Adrenal gland (tissue), 12 donors: Measurements from ENCODE around the gene SLC30A10. TPM values are rescaled to one million over a fixed set of nuclear protein-coding genes. Genes with fewer than 3 reads are reported as not detected.
"Not testable (repeated sequence)": the region's sequence is repeated elsewhere in the genome, so short reads cannot be mapped to it uniquely, and the experiment has no call there.

Experiments used
- DNase-seq, 7 donors: peaks; one replicate each; pipeline ENCODE4 v3.0.0-alpha.2; 2019 to 2020
- H3K27ac ChIP-seq, 5 donors: fragments of 200-600 bp; sonication (generic) in 4 of 5; 1 replicate in 3 of 5; 2 replicates in 2 of 5; pipeline versions ENCODE4 v1.5.1 to v1.8.0; 2016 to 2020; ENCODE audit warnings: mild to moderate bottlenecking in 1 of 5
- H3K27me3 ChIP-seq: fragments of 200-600 bp; 2 replicates; pipeline ENCODE4 v1.8.0; 2021
- H3K36me3 ChIP-seq, 2 donors: fragments of 200-600 bp; replicated peaks in 1 of 2; 1 replicate in 1 of 2; 2 replicates in 1 of 2; pipeline versions ENCODE4 v1.5.1 to v1.8.0; 2018 to 2022
- H3K4me1 ChIP-seq, 2 donors: fragments of 200-600 bp; replicated peaks in 1 of 2; 1 replicate in 1 of 2; 2 replicates in 1 of 2; pipeline versions ENCODE4 v1.5.1 to v1.8.0; 2018 to 2021
- H3K4me3 ChIP-seq, 4 donors: fragments of 200-600 bp; sonication (generic) in 3 of 4; one replicate each; pipeline ENCODE4 v1.5.1; 2016 to 2018
- H3K9me3 ChIP-seq, 3 donors: fragments of 200-600 bp; sonication (generic) in 1 of 3; replicated peaks in 1 of 3; 1 replicate in 2 of 3; 2 replicates in 1 of 3; pipeline versions ENCODE4 v1.5.1 to v1.8.0; 2016 to 2021
- CTCF ChIP-seq, 6 experiments: fragments of 450-650 bp in 4 of 6; fragments of 200-600 bp in 2 of 6; sonication (generic) in 1 of 6; IDR thresholded peaks; 1 replicate in 5 of 6; 2 replicates in 1 of 6; pipeline versions ENCODE4 v1.5.1 to v1.8.0; 2016 to 2021; ENCODE audit warnings: antibody characterized with exemption in 6 of 6, mild to moderate bottlenecking in 2 of 6, moderate library complexity in 1 of 6
- POLR2A ChIP-seq, 2 donors: fragments of 450-650 bp; IDR thresholded peaks; one replicate each; pipeline ENCODE4 v1.6.1; 2017; ENCODE audit warnings: antibody characterized with exemption in 2 of 2, mild to moderate bottlenecking in 2 of 2, moderate library complexity in 1 of 2
- WGBS, 4 donors: extraction: QIAGEN DNeasy Blood & Tissue Kit in 2 of 4; methylation state at CpG; one replicate each; pipeline versions ENCODE4 v1.1.5 to v1.1.7; 2013 to 2017; 5-methylcytosine and 5-hydroxymethylcytosine counted together
- intact Hi-C, 2 donors: fragments of 100-400 bp; cut with DNase I; formaldehyde crosslinking; loops; one replicate each; pipeline versions ENCODE4 v1.14.1 to v1.15.0; 2022 to 2023
- polyA plus RNA-seq, 3 donors: library from polyadenylated mRNA; stranded (reverse); fragments of 200-250 nt in 2 of 3; fragments of 350-450 nt in 1 of 3; fragmentation: Illumina TruSeq in 1 of 3; extraction: RNeasy Lipid Tissue Mini Kit (QIAGEN cat#74804) in 1 of 3; gene quantifications; one replicate each; pipeline ENCODE4 v1.2.3, GENCODE V29; 2013 to 2014
- small RNA-seq, 2 donors: library from RNA; depleted of rRNA; stranded (forward); fragments of <200 nt; gene quantifications; one replicate each; pipeline ENCODE3, GENCODE V24; 2016
- total RNA-seq, 9 donors: library from RNA; depleted of rRNA in 4 of 9; stranded (reverse); fragments of >200 nt in 4 of 9; fragments of 120-200 nt in 1 of 9; fragmentation: NEBNext Ultra II Directional in 1 of 9; extraction: Animal tissue kit (Norgen Biotek cat#: 25700) in 1 of 9; gene quantifications; one replicate each; pipeline versions ENCODE4 v1.1.0 to v1.2.4, GENCODE V29; 2013 to 2023
- donor health status: healthy with polysubstance abuse.
- donor health status: Bipolar disorder and iron deficiency.
- donor health status: DM: yes; HTN: yes; CAD: no.
- donor health status: DM: no; HTN: no; CAD: no.
- donor health status: DM: no; HTN: no; CAD: no.
- donor health status: DM: yes; HTN: yes; CAD: no.

SLC30A10 gene
- total and polyA plus RNA-seq, 12 donors: 0.13 to 19.8 (median 0.35) TPM; not detected in 1

- H3K27me3 ChIP-seq: no peaks in the 10 kb centered on the region
- no peaks in the 10 kb centered on the region for H3K9me3 ChIP-seq
- no peak for DNase-seq
- no peaks in the 10 kb centered on the region for H3K36me3 ChIP-seq
- no peaks in the 10 kb centered on the region for H3K4me1 ChIP-seq
- H3K4me3 ChIP-seq: no peak overlapping the region
- TF ChIP-seq CTCF (IDR thresholded peaks at IDR 0.05) (no peak), POLR2A (IDR thresholded peaks at IDR 0.05) (no peak)
- intact Hi-C loops: no loop called here
- H3K27ac ChIP-seq: no peak overlapping the region
Observed at GRCh38 chr1:219880765-219881457, 47.4 kb downstream of the SLC30A10 start.

GRCh38 chr1:219876798-219877209 lies 51.6 kb downstream of the SLC30A10 start:
- 64 to 80% (median 69%) methylated on average over 5 of the region's 5 CpGs for WGBS, 4 donors
- intact Hi-C loops: no loop called here

GRCh38 chr1:219875860-219876259 lies 52.5 kb downstream of the SLC30A10 start:
- intact Hi-C loops: no loop called here
- 71 to 86% (median 76%) methylated on average over 3 of the region's 3 CpGs for WGBS, 4 donors
- H3K9me3 ChIP-seq: no peaks in the 10 kb centered on the region
- no peak overlapping the region for H3K4me3 ChIP-seq
- no peaks in the 10 kb centered on the region for H3K36me3 ChIP-seq
- DNase-seq: no peak
- TF ChIP-seq POLR2A (IDR thresholded peaks at IDR 0.05): no peak
- H3K27ac ChIP-seq: no peak overlapping the region
- H3K4me1 ChIP-seq: no peaks in the 10 kb centered on the region
- no peaks in the 10 kb centered on the region for H3K27me3 ChIP-seq

More at GRCh38 chr1:219876798-219877209, 51.6 kb downstream of the SLC30A10 start:
- no peak for TF ChIP-seq POLR2A (IDR thresholded peaks at IDR 0.05)
- TF ChIP-seq CTCF (IDR thresholded peaks at IDR 0.05): no peak
- Histone ChIP-seq H3K4me1 (no peaks in the 10 kb centered on the region), H3K4me3 (no peak overlapping the region), H3K27me3 (no peaks in the 10 kb centered on the region), H3K36me3 (no peaks in the 10 kb centered on the region), H3K27ac (no peak overlapping the region), H3K9me3 (no peaks in the 10 kb centered on the region)
- DNase-seq: peak in 1 of 7 donors; percentile 4

- H3K4me1 ChIP-seq, H3K4me3 ChIP-seq, intact Hi-C loops, H3K27me3 ChIP-seq, H3K27ac ChIP-seq, H3K9me3 ChIP-seq, DNase-seq, H3K36me3 ChIP-seq: not testable (repeated sequence)
- 73 to 84% (median 79%) methylated on average over 1 of the region's 1 CpG for WGBS, 4 donors
Observed at GRCh38 chr1:219872538-219872937, 55.8 kb downstream of the SLC30A10 start.

- no peaks in the 10 kb centered on the region for H3K36me3 ChIP-seq
- intact Hi-C loops: no loop called here
- no peaks in the 10 kb centered on the region for H3K4me1 ChIP-seq
- no peaks in the 10 kb centered on the region for H3K27me3 ChIP-seq
- H3K27ac ChIP-seq: no peak overlapping the region
- TF ChIP-seq POLR2A (IDR thresholded peaks at IDR 0.05): no peak
- H3K4me3 ChIP-seq: no peak overlapping the region
- 53 to 65% (median 59%) methylated on average over 3 of the region's 3 CpGs for WGBS, 4 donors
- H3K9me3 ChIP-seq: no peaks in the 10 kb centered on the region
- DNase-seq: no peak
Observed at GRCh38 chr1:219871427-219872057, 56.8 kb downstream of the SLC30A10 start.

- H3K4me1 ChIP-seq, H3K27me3 ChIP-seq, H3K27ac ChIP-seq, H3K36me3 ChIP-seq, H3K4me3 ChIP-seq, intact Hi-C loops, H3K9me3 ChIP-seq, DNase-seq: not testable (repeated sequence)
- WGBS, 4 donors: 71 to 100% (median 83%) methylated on average over 1 to 2 of the region's 3 CpGs; no CpG with 5 or more reads in 1 of the 4 donors
Observed at GRCh38 chr1:219868615-219869014, 59.7 kb downstream of the SLC30A10 start.

Small RNA genes lying within 50 kb of the gene (small RNA-seq; reads per million reads assigned to genes)
- 0 reads per million in 2 donors for gene RF00012

Other genes starting within 250 kb of the SLC30A10 start
- 10 to 100 TPM; 33.9 to 86.8 (median 57.1) TPM for gene EPRS1, start 117.9 kb upstream of the SLC30A10 start, total RNA-seq
- 100 to 1,000 TPM in 1 of 3 donors, 10 to 100 TPM in 2; 34.3 to 116 (median 45.7) TPM for gene EPRS1, start 117.9 kb upstream of the SLC30A10 start, polyA plus RNA-seq
- gene BPNT1, start 161.2 kb upstream of the SLC30A10 start, total RNA-seq: 10 to 100 TPM; 16.5 to 40.7 (median 29.2) TPM
- 10 to 100 TPM in 1 of 3 donors, 1 to 10 TPM in 2; 9.0 to 39.4 (median 9.6) TPM for gene BPNT1, start 161.2 kb upstream of the SLC30A10 start, polyA plus RNA-seq
- 100 to 1,000 TPM in 4 of 9 donors, 10 to 100 TPM in 5; 74.2 to 133 (median 93.1) TPM for gene IARS2, start 165.6 kb upstream of the SLC30A10 start, total RNA-seq
- 100 to 1,000 TPM in 1 of 3 donors, 10 to 100 TPM in 2; 11.8 to 119 (median 18.9) TPM for gene IARS2, start 165.6 kb upstream of the SLC30A10 start, polyA plus RNA-seq